Effector memory CD4-positive, alpha-beta T cell (primary cell): ENCODE results near the gene TP53TG3.
"Not testable (repeated sequence)": the region's sequence is repeated elsewhere in the genome, so short reads cannot be mapped to it uniquely, and the experiment has no call there.

Experiments used
- DNase-seq, 3 donors: peaks; one replicate each; pipeline ENCODE4 v3.0.0-alpha.2; 2020
- H3K27ac ChIP-seq: 2 replicates; pipeline ENCODE4 v1.7.0; 2013; ENCODE audit warnings: mild to moderate bottlenecking, low read length, moderate library complexity; ENCODE audit not compliant: insufficient read depth, poor library complexity, severe bottlenecking
- H3K27me3 ChIP-seq: replicated peaks from 2 replicates; pipeline ENCODE4 v1.7.0; 2013; ENCODE audit warnings: mild to moderate bottlenecking, low read length; ENCODE audit not compliant: insufficient read depth, control insufficient read depth, poor library complexity, severe bottlenecking
- H3K36me3 ChIP-seq: 2 replicates; pipeline ENCODE4 v1.7.0; 2013; ENCODE audit warnings: mild to moderate bottlenecking, low read length, moderate library complexity; ENCODE audit not compliant: control insufficient read depth, insufficient read depth
- H3K4me1 ChIP-seq: 2 replicates; pipeline ENCODE4 v1.7.0; 2013; ENCODE audit warnings: low read length, mild to moderate bottlenecking; ENCODE audit not compliant: control insufficient read depth, insufficient read depth, poor library complexity, severe bottlenecking
- H3K4me3 ChIP-seq: 2 replicates; pipeline ENCODE4 v1.7.0; 2013; ENCODE audit warnings: low read length, low read depth, mild to moderate bottlenecking; ENCODE audit not compliant: insufficient read depth, poor library complexity, severe bottlenecking
- H3K9me3 ChIP-seq: 2 replicates; pipeline ENCODE4 v1.7.0; 2013; ENCODE audit warnings: mild to moderate bottlenecking, low read length, moderate library complexity; ENCODE audit not compliant: control insufficient read depth
- total RNA-seq, 3 donors: gene quantifications; one replicate each; lab custom pipeline; 2026; lab: John Stamatoyannopoulos, UW

Gene TP53TG3, protein sequence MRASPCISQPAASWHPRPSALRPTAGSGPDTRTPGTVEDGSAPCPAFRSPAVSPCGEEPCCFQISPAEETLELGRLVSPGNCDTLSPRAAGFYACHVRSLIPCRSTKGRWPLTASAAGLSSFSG
- total RNA-seq, result 0 reads per million in 3 donors

DNA sequence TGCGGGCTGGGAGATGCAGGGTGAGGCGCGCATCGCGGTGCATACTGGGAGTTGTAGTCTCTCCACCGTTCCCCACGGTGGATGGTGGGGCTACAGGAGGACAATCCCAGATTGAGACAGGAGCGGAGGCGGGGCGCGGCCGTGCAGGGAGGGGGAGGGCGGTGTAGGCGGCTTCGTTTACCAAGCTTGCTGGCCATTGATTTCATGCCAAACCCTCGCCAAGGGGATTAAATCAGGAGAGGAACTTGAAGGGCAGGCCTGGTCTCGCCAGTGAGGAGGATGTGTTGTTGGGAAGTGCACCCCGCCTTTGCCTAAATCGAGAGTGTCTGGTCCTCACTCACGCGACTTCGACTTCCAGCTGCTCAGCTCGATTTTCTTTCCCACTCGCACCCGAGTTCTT, at the start of gene TP53TG3:
Gene TP53TG3, minus strand, starts transcription at position 101 of the 400 bp plus-strand sequence. Its CDS starts 68 bp downstream, at position 33.
- not testable (repeated sequence) for H3K36me3 ChIP-seq, H3K4me3 ChIP-seq, H3K27me3 ChIP-seq, H3K9me3 ChIP-seq, H3K4me1 ChIP-seq, DNase-seq, H3K27ac ChIP-seq

DNA sequence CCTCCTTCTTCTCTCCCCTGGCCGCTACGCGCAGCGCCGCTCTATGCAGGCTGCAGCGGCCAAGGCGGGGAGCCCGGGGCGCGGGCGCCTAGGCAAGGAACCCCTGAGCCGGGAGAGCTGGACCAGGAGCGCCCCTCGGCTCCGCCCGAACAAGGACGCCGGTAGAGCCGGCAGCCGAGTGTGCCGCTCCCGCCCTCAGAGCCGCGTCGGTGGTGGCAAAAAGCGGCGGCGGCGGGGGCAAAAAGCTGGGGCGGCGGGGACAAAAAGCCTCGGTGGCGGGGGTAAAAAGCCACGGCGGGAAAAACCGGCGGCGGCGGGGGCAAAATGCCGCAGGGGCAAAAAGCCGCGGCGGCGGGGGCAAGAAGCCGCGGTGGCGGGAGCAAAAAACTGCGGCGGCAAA, 25.1 kb downstream of the TP53TG3 start:
- H3K27ac ChIP-seq, H3K36me3 ChIP-seq, H3K27me3 ChIP-seq, H3K4me3 ChIP-seq, H3K4me1 ChIP-seq, H3K9me3 ChIP-seq, DNase-seq: not testable (repeated sequence)

DNA sequence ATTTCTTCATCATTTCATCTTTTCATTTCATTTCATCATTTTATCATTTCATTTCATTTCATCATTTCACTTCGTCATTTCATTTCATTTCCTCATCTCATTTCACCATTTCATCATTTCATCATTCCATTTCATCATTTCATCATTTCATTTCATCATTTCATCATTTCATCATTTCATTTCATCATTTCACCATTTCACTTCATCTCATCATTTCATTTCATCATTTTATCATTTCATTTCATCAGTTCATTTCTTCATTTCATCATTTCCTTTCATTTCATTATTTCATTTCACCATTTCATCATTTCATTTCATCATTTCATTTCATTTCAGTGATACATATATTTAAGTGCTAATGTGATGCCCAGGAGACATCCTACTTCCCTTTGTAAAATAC, 28.4 kb downstream of the TP53TG3 start:
- H3K9me3 ChIP-seq, H3K4me1 ChIP-seq, DNase-seq, H3K27me3 ChIP-seq, H3K27ac ChIP-seq, H3K4me3 ChIP-seq, H3K36me3 ChIP-seq: not testable (repeated sequence)

DNA sequence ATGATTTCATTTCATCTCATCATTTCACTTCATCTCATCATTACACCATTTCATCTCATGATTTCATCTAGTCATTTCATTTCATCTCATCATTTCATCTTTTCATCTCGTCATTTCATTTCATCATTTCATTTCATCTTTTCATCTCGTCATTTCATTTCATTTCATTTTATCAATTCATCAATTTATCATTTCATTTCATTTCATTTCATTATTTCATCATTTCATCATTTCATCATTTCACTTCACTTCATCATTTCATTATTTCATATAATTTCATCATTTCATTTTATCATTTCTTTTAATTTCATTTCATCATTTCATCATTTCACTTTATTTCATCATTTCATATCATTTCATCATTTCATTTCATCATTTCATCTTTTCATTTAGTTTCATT, 29.2 kb downstream of the TP53TG3 start:
- DNase-seq, result not testable (repeated sequence)

DNA sequence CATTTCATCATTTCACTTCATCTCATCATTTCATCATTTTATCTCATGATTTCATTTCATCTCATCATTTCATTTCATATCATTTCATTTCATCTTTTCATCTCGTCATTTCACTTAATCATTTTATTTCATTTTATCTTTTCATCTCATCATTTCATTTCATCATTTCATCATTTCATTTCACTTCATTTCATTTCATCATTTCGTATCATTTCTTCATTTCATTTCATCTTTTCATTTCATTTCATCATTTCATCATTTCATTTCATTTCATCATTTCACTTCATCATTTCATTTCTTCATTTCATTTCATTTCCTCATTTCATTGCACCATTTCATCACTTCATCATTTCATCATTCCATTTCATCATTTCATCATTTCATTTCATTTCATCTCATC, 29.8 kb downstream of the TP53TG3 start:
- not testable (repeated sequence) for H3K27ac ChIP-seq, DNase-seq, H3K27me3 ChIP-seq, H3K4me3 ChIP-seq, H3K36me3 ChIP-seq, H3K9me3 ChIP-seq, H3K4me1 ChIP-seq

More for the DNA sequence above, 29.2 kb downstream of the TP53TG3 start:
- not testable (repeated sequence) for H3K27ac ChIP-seq, H3K4me3 ChIP-seq, H3K36me3 ChIP-seq, H3K27me3 ChIP-seq, H3K9me3 ChIP-seq, H3K4me1 ChIP-seq

DNA sequence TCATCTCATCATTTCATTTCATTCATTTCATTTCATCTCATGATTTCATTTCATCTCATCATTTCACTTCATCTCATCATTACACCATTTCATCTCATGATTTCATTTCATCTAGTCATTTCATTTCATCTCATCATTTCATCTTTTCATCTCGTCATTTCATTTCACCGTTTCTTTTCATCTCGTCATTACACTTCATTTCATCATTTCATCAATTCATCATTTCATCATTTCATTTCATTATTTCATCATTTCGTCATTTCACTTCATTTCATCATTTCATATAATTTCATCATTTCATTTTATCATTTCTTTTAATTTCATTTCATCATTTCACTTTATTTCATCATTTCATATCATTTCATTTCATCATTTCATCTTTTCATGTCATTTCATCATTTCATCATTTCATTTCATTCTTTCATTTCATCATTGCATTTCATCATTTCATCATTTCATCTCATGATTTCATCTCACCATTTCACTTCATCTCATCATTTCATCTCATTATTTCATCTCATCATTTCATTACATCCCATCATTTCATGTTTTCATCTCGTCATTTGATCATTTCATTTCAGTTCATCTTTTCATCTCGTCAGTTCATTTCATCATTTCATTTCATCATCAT, 30.6 kb downstream of the TP53TG3 start:
- H3K27me3 ChIP-seq, DNase-seq, H3K4me3 ChIP-seq, H3K36me3 ChIP-seq, H3K27ac ChIP-seq, H3K9me3 ChIP-seq, H3K4me1 ChIP-seq: not testable (repeated sequence)

DNA sequence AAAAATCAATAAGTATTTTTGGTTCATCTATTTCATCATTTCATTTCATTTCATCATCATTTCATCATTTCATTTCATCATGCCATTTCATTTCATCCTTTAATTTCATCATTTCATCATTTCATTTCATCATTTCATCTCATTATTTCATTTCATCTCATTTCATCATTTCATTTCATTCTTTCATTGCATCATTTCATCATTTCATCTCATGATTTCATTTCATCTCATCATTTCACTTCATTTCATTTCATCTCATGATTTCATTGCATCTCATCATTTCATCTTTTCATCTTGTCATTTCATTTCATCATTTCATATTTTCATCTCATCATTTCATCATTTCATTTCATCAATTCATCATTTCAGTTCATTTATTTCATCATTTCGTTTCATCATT, 31.2 kb downstream of the TP53TG3 start:
- not testable (repeated sequence) for DNase-seq, H3K27me3 ChIP-seq, H3K4me1 ChIP-seq, H3K9me3 ChIP-seq, H3K4me3 ChIP-seq, H3K27ac ChIP-seq, H3K36me3 ChIP-seq

DNA sequence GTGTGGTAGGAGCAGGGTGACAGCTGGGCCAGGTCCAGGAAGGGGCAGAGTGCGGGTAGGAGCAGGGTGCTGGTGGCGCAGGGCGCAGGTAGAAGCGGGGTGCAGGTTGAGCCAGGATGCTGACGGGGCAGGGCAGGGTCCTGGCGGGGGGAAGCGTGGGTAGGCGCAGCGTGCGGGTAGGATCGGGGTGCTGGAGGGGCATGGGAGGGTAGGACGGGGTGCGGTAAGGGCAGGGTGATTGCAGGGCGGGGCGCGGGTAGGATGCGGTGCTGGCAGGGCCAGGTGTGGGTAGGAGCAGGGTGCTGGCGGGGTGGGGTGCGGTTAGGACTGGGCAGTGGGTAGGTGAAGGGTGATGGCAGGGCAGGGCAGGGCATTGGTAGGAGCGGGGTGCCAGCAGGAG, 38.4 kb downstream of the TP53TG3 start:
- not testable (repeated sequence) for H3K4me3 ChIP-seq, H3K4me1 ChIP-seq, H3K9me3 ChIP-seq, DNase-seq, H3K36me3 ChIP-seq, H3K27me3 ChIP-seq, H3K27ac ChIP-seq

DNA sequence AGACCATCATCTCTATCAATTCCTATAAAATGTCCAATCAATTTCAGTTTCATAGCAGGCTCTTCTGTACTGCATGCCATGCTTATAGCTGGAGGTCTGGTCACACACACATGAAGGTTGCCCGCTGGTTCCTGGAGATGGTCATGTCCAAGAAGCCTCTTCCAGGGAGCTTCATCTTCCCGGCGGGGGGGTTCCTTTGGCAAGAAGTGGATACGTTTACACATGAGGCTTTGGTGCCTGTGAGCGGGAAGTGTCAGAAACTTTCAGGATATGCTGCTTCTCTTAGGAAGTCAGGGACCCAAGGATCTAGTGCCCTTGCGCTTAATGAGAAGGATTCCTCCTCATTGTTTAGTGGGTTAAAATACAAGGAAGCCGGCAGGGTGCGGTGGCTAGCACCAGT, 43.9 kb downstream of the TP53TG3 start:
- not testable (repeated sequence) for H3K9me3 ChIP-seq, H3K27ac ChIP-seq, H3K27me3 ChIP-seq, H3K4me1 ChIP-seq, H3K4me3 ChIP-seq, H3K36me3 ChIP-seq, DNase-seq
